ENCODE measurements around the gene LRRC45. TPM values are rescaled to one million over a fixed set of nuclear protein-coding genes. Genes with fewer than 3 reads are reported as not detected.

LRRC45 gene
- total RNA-seq, 3 donors from 2014 or later: 18.9 to 20.0 (median 19.8) TPM

GRCh38 chr17:82049106-82049505 is 26.0 kb downstream of the LRRC45 start:
- no peak for ATAC-seq
- Histone ChIP-seq H3K36me3 (ENCODE audit: low read depth) (no peaks in the 10 kb centered on the region), H3K4me3 (no peak overlapping the region), H3K9me3 (no peaks in the 10 kb centered on the region), H3K4me1 (ENCODE audit: low read depth) (peaks cover 21% of the 10 kb centered on the region)
- no peak for TF ChIP-seq CTCF (IDR thresholded peaks at IDR 0.05)
- intact Hi-C loops (cut with DNase I, micrococcal nuclease): no loop called here
- no peak for DNase-seq

GRCh38 chr17:82049521-82049971 is 26.4 kb downstream of the LRRC45 start:
- Histone ChIP-seq H3K9me3 (no peaks in the 10 kb centered on the region), H3K36me3 (ENCODE audit: low read depth) (no peaks in the 10 kb centered on the region), H3K4me1 (ENCODE audit: low read depth) (peaks cover 21% of the 10 kb centered on the region), H3K4me3 (no peak overlapping the region)
- TF ChIP-seq CTCF (IDR thresholded peaks at IDR 0.05): no peak
- no peak for ATAC-seq
- intact Hi-C loops (cut with DNase I, micrococcal nuclease): no loop called here
- peak in 1 of 3 donors; percentile 42 for DNase-seq

GRCh38 chr17:82050152-82050760 is 27.2 kb downstream of the LRRC45 start:
- no peak for TF ChIP-seq CTCF (IDR thresholded peaks at IDR 0.05)
- intact Hi-C loops (cut with DNase I, micrococcal nuclease): no loop called here
- Histone ChIP-seq H3K4me3 (no peak overlapping the region), H3K9me3 (no peaks in the 10 kb centered on the region), H3K4me1 (ENCODE audit: low read depth) (peaks cover 21% of the 10 kb centered on the region), H3K36me3 (ENCODE audit: low read depth) (no peaks in the 10 kb centered on the region)
- ATAC-seq (no peak), DNase-seq (peak in 2 of 3 donors; percentile 31 to 46)

- Histone ChIP-seq H3K9me3 (no peaks in the 10 kb centered on the region), H3K4me3 (peak overlapping the region; percentile 73), H3K4me1 (ENCODE audit: low read depth) (peaks cover 21% of the 10 kb centered on the region), H3K36me3 (ENCODE audit: low read depth) (no peaks in the 10 kb centered on the region)
- ATAC-seq (peak; percentile 6), DNase-seq (peak in 2 of 3 donors; percentile 45 to 62)
- intact Hi-C loops (cut with DNase I, micrococcal nuclease): no loop called here
- no peak for TF ChIP-seq CTCF (IDR thresholded peaks at IDR 0.05)
These were observed 27.9 kb downstream of the LRRC45 start for GRCh38 chr17:82050761-82051641.

- Histone ChIP-seq H3K4me1 (ENCODE audit: low read depth) (peaks cover 21% of the 10 kb centered on the region), H3K36me3 (ENCODE audit: low read depth) (no peaks in the 10 kb centered on the region), H3K9me3 (no peaks in the 10 kb centered on the region), H3K4me3 (peak within 1 kb of the TSS; percentile 73)
- DNase-seq: peak; percentile 87 to 89 (median 88)
- TF ChIP-seq CTCF (IDR thresholded peaks at IDR 0.05): no peak
- peak; percentile 86 for ATAC-seq
- intact Hi-C loops (cut with DNase I, micrococcal nuclease): no loop called here
These were observed 28.9 kb downstream of the LRRC45 start, which contains the start of the genes GPS1 and RFNG for GRCh38 chr17:82051776-82052637. Gene GPS1 (plus strand): TSS chr17:82051898. CDS start chr17:82051932, 34 bp downstream. Gene RFNG (minus strand): TSS chr17:82051811. CDS start chr17:82051766, 45 bp downstream.
